ENCODE results near the gene TIGD4.

Gene TIGD4

GRCh38 chr4:152806501-152807125 is 27.1 kb upstream of the TIGD4 start:
- TF ChIP-seq CTCF (IDR thresholded peaks at IDR 0.05; ENCODE audit: low read length, missing control alignments): no peak
- H3K4me3 ChIP-seq (replicated peaks; ENCODE audit: low read depth, low read length): no peak overlapping the region
- DNase-seq (ENCODE audit: low read depth): peak; percentile 5

GRCh38 chr4:152805818-152806217 is 26.3 kb upstream of the TIGD4 start:
- DNase-seq (ENCODE audit: low read depth): no peak
- H3K4me3 ChIP-seq (replicated peaks; ENCODE audit: low read depth, low read length): no peak overlapping the region
- TF ChIP-seq CTCF (IDR thresholded peaks at IDR 0.05; ENCODE audit: low read length, missing control alignments): no peak

- DNase-seq (ENCODE audit: low read depth): no peak
- no peak overlapping the region for H3K4me3 ChIP-seq (replicated peaks; ENCODE audit: low read depth, low read length)
- no peak for TF ChIP-seq CTCF (IDR thresholded peaks at IDR 0.05; ENCODE audit: low read length, missing control alignments)
These were observed 25.6 kb upstream of the TIGD4 start for GRCh38 chr4:152805071-152805650.

- no peak overlapping the region for H3K4me3 ChIP-seq (replicated peaks; ENCODE audit: low read depth, low read length)
- no peak for TF ChIP-seq CTCF (IDR thresholded peaks at IDR 0.05; ENCODE audit: low read length, missing control alignments)
- no peak for DNase-seq (ENCODE audit: low read depth)
These were observed 24.0 kb upstream of the TIGD4 start for GRCh38 chr4:152803541-152803940.

- DNase-seq (ENCODE audit: low read depth): no peak
- no peak for TF ChIP-seq CTCF (IDR thresholded peaks at IDR 0.05; ENCODE audit: low read length, missing control alignments)
These were observed 16.4 kb upstream of the TIGD4 start for GRCh38 chr4:152795891-152796290.

GRCh38 chr4:152786627-152787026 is 7.1 kb upstream of the TIGD4 start:
- H3K4me3 ChIP-seq (replicated peaks; ENCODE audit: low read depth, low read length): no peak overlapping the region
- TF ChIP-seq CTCF (IDR thresholded peaks at IDR 0.05; ENCODE audit: low read length, missing control alignments): no peak
- DNase-seq (ENCODE audit: low read depth): no peak

More at GRCh38 chr4:152795891-152796290, 16.4 kb upstream of the TIGD4 start:
- H3K4me3 ChIP-seq (replicated peaks; ENCODE audit: low read depth, low read length): no peak overlapping the region

Measured in fibroblast of pulmonary artery (primary cell).